ENCODE measurements around the gene TTLL3. TPM values are rescaled to one million over a fixed set of nuclear protein-coding genes. Genes with fewer than 3 reads are reported as not detected.

Gene TTLL3
- total and polyA plus RNA-seq, 2 of the 8 experiments (the other 6 are each of a cell fraction or from before 2014, with no cell fraction given), result 5.9 to 8.9 TPM

DNA sequence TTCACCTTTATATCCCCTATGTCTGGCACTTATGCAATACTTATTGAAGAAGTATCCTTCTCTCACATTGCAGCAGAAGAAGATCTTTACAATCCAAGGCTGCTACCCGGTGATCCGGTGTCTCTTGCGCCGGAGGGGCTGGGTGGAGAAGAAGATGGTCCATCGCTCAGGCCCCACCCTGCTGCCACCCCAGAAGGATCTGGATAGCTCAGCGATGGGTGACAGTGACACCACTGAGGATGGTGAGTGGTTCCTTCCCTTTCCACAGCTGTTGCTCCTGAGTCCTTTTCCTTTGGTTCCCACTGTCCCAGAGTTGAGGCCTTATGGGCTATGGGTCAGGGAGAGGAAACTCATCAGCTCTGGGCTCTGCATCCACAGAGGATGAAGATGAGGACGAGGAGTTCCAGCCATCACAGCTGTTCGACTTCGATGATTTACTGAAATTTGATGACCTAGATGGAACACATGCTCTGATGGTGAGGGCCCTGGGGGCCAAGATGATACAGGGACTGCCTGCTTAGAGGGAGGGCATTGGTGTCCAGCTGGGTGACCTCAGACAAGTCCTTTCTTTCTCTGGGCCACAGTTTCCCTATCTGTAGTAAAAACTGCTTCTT lies 2.9 kb downstream of the TTLL3 start:
- H2AFZ ChIP-seq (ENCODE audit: low read length), result no peak overlapping the region
- H2BK5ac ChIP-seq (ENCODE audit: low read depth, low read length), result no peak overlapping the region
- H3K27ac ChIP-seq (ENCODE audit: low read depth, low read length), result no peak overlapping the region
- no peak overlapping the region for H3K4me2 ChIP-seq (ENCODE audit: insufficient read depth in 1 of 2, low read depth in 2 of 2, low read length in 2 of 2)
- no peak overlapping the region for H4K8ac ChIP-seq (ENCODE audit: extremely low read depth, insufficient read depth, low read length)
- no peak overlapping the region for H2AK5ac ChIP-seq (ENCODE audit: low read depth, low read length)
- no peak overlapping the region for H2BK20ac ChIP-seq (ENCODE audit: low read length)
- no peaks in the 10 kb centered on the region for H3K79me1 ChIP-seq (ENCODE audit: low read depth, low read length)
- no peak overlapping the region for H3K9ac ChIP-seq (replicated peaks in 1 of 4; ENCODE audit: extremely low read depth in 1 of 4, low read depth in 3 of 4, low read length in 3 of 4)
- H2BK15ac ChIP-seq (ENCODE audit: low read length), result no peak overlapping the region
- no peak overlapping the region for H2BK12ac ChIP-seq (ENCODE audit: low read depth, low read length)
- H3K14ac ChIP-seq (ENCODE audit: insufficient read length), result no peak overlapping the region
- POLR2A ChIA-PET (ENCODE audit: partially characterized antibody), result interaction anchor here (2.4 kb wide), 1 partner anchor 31 kb away, joined by 8 read pairs; the partner anchor contains the start of gene RPUSD3
- CTCF ChIA-PET (ENCODE audit: partially characterized antibody), result interaction anchor here (0.8 to 2.1 kb wide), 8 partner anchors 12 to 491 kb away, joined by 3 to 8 read pairs (median 3); no protein-coding TSS in a partner anchor
- FAIRE-seq (no peak), DNase-seq (ENCODE audit: low read depth in 1 of 2, low spot score in 2 of 2) (no peak)
- no peak overlapping the region for H3K4ac ChIP-seq (replicated peaks; ENCODE audit: insufficient read length, low read depth, low read length)
- H3K4me3 ChIP-seq (ENCODE audit: extremely low read depth in 1 of 4, insufficient read depth in 2 of 4, low read depth in 3 of 4, low read length in 4 of 4), result no peak overlapping the region
- no peak overlapping the region for H3K56ac ChIP-seq (replicated peaks; ENCODE audit: insufficient read length, low read depth, low read length)
- no peak overlapping the region for H2BK120ac ChIP-seq (replicated peaks; ENCODE audit: low read depth, low read length)
- no peaks in the 10 kb centered on the region for H3K79me2 ChIP-seq (ENCODE audit: control insufficient read depth in 1 of 2, insufficient read depth in 2 of 2, low read length in 2 of 2)
- no peak overlapping the region for H4K91ac ChIP-seq (replicated peaks; ENCODE audit: insufficient read length, low read length)
- H3K23me2 ChIP-seq (ENCODE audit: low read depth, low read length), result peaks cover 2% of the 10 kb centered on the region; the same call in 1 of the 2 replicates
- H3K23ac ChIP-seq (ENCODE audit: insufficient read length), result no peak overlapping the region
- H3K18ac ChIP-seq (ENCODE audit: extremely low read depth, low read length), result no peak overlapping the region
- 90% methylated on average over 9 of the region's 9 CpGs; no CpG with 5 or more reads in 1 of the 2 experiments for WGBS, 2 experiments (ENCODE audit: extremely low coverage in 1 of 2, insufficient coverage in 1 of 2, insufficient read length in 1 of 2, insufficient replicate concordance in 2 of 2, low coverage in 1 of 2, low lambda C conversion rate in 2 of 2, missing lambda C conversion rate in 1 of 2)
- H3K36me3 ChIP-seq (ENCODE audit: control insufficient read depth in 2 of 4, insufficient read depth in 4 of 4, low read length in 3 of 4), result no peaks in the 10 kb centered on the region
- H4K5ac ChIP-seq (ENCODE audit: insufficient read length, low read depth, low read length), result no peak overlapping the region
- H3K4me1 ChIP-seq (replicated peaks in 1 of 4; ENCODE audit: control insufficient read depth in 3 of 4, insufficient read depth in 4 of 4, low read length in 3 of 4), result peaks cover 0 to 9% (median 2%) of the 10 kb centered on the region in 4 experiments; a peak in 3 of 7 replicates
- H3K9me3 ChIP-seq (ENCODE audit: insufficient read depth in 2 of 2, low read depth in 1 of 2, low read length in 1 of 2), result no peaks in the 10 kb centered on the region
- H3K27me3 ChIP-seq (replicated peaks in 1 of 4; ENCODE audit: control insufficient read depth in 3 of 4, extremely low read depth in 1 of 4, insufficient read depth in 3 of 4, low read length in 3 of 4), result peaks cover 0 to 11% (median 9%) of the 10 kb centered on the region in 4 experiments; a peak in 5 of 7 replicates
- peaks cover 0 to 3% of the 10 kb centered on the region in 2 experiments for H4K20me1 ChIP-seq (replicated peaks in 1 of 2; ENCODE audit: control insufficient read depth in 1 of 2, insufficient read depth in 2 of 2, low read length in 2 of 2)
- TF ChIP-seq ASH2L (IDR thresholded peaks at IDR 0.05; ENCODE audit: low read length), result no peak

Measured in H1 (cell line).